H1 (cell line): ENCODE data around the gene AGAP1.

Source experiments
- CREB1 ChIP-seq: IDR thresholded peaks from 2 replicates; pipeline ENCODE4 v1.6.1; 2012; ENCODE audit warnings: inconsistent platforms
- EGR1 ChIP-seq: IDR thresholded peaks from 2 replicates; pipeline ENCODE4 v1.6.1; 2011; ENCODE audit warnings: low read depth, low read length, borderline replicate concordance
- EP300 ChIP-seq, 2 experiments: IDR thresholded peaks; 1 replicate in 1 of 2; 2 replicates in 1 of 2; pipeline ENCODE4 v1.6.1; 2011 to 2012; ENCODE audit warnings: low read depth in 2 of 2, low read length in 2 of 2, mild to moderate bottlenecking in 2 of 2, borderline replicate concordance in 1 of 2, inconsistent platforms in 1 of 2, moderate library complexity in 1 of 2
- RAD21 ChIP-seq, 2 experiments: IDR thresholded peaks in 1 of 2; conservative IDR thresholded peaks in 1 of 2; 2 replicates each; pipeline ENCODE4 v1.6.1; 2011; ENCODE audit warnings: low read depth in 2 of 2, low read length in 2 of 2, improper control_type of control experiment in 1 of 2, inconsistent platforms in 1 of 2, mild to moderate bottlenecking in 1 of 2, moderate library complexity in 1 of 2
- SRF ChIP-seq: IDR thresholded peaks from 2 replicates; pipeline ENCODE4 v1.6.1; 2011; ENCODE audit warnings: mild to moderate bottlenecking, low read depth, low read length, moderate library complexity
- ZNF274 ChIP-seq: IDR thresholded peaks from 2 replicates; pipeline ENCODE4 v1.7.0; 2012; ENCODE audit warnings: low read length, borderline replicate concordance; ENCODE audit errors: extremely low read depth
- TF ChIP-seq, protein P1 (sequence below): IDR thresholded peaks from 2 replicates; pipeline ENCODE4 v1.6.1; 2012; ENCODE audit warnings: inconsistent platforms
- TF ChIP-seq, protein P2 (sequence below), 3 experiments: IDR thresholded peaks; 1 replicate in 2 of 3; 2 replicates in 1 of 3; pipeline versions ENCODE4 v1.5.1 to v1.6.1; 2011; ENCODE audit warnings: low read length in 3 of 3, mild to moderate bottlenecking in 3 of 3, inconsistent platforms in 2 of 3, low read depth in 1 of 3, moderate library complexity in 1 of 3; ENCODE audit not compliant: insufficient read depth in 1 of 3; ENCODE audit errors: control extremely low read depth in 1 of 3

DNA sequence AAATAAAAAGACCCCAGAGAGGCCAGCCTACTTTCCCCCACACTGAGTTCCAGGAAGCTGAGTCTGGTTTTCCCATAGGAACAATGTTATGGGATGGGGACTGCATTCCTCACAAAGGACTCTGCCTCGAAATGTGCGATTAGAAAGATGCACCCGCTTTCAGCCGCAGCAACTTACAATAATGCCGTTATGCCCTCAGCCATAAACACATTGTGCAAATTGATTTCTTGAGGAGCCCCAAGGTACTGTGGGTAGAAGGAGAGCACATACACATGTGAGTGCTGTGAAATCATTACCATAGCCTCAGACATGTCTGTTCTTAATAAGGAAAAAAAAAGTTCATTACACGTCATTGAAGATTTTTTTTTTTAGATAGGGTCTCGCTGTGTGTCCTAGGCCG is 64.7 kb downstream of the AGAP1 start:
- TF ChIP-seq EGR1 (no peak), SRF (no peak), CREB1 (no peak), ZNF274 (no peak), EP300 (IDR thresholded peaks at IDR 0.05; ENCODE audit: borderline replicate concordance in 1 of 2, low read depth in 2 of 2, low read length in 2 of 2) (no peak), RAD21 (IDR thresholded peaks at IDR 0.05 in 1 of 2, conservative IDR thresholded peaks at IDR 0.05 in 1 of 2; ENCODE audit: low read depth in 2 of 2, low read length in 2 of 2) (no peak)
- TF ChIP-seq, protein P1, sequence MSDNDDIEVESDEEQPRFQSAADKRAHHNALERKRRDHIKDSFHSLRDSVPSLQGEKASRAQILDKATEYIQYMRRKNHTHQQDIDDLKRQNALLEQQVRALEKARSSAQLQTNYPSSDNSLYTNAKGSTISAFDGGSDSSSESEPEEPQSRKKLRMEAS: no peak
- TF ChIP-seq, protein P2, sequence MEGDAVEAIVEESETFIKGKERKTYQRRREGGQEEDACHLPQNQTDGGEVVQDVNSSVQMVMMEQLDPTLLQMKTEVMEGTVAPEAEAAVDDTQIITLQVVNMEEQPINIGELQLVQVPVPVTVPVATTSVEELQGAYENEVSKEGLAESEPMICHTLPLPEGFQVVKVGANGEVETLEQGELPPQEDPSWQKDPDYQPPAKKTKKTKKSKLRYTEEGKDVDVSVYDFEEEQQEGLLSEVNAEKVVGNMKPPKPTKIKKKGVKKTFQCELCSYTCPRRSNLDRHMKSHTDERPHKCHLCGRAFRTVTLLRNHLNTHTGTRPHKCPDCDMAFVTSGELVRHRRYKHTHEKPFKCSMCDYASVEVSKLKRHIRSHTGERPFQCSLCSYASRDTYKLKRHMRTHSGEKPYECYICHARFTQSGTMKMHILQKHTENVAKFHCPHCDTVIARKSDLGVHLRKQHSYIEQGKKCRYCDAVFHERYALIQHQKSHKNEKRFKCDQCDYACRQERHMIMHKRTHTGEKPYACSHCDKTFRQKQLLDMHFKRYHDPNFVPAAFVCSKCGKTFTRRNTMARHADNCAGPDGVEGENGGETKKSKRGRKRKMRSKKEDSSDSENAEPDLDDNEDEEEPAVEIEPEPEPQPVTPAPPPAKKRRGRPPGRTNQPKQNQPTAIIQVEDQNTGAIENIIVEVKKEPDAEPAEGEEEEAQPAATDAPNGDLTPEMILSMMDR (IDR thresholded peaks at IDR 0.05; ENCODE audit: control extremely low read depth in 1 of 3, insufficient read depth in 1 of 3, low read depth in 1 of 3, low read length in 3 of 3): no peak
